HG03196 (cell line): ENCODE data around the gene NCBP1.

Source experiments
- ATAC-seq: cut with Tn5 transposase; IDR thresholded peaks from one replicate; pipeline ENCODE4 v1.9.1; 2021; ENCODE audit not compliant: unreplicated experiment

NCBP1 gene

GRCh38 chr9:97625620-97626019 lies 8.0 kb upstream of the NCBP1 start:
- ATAC-seq, result no peak

- no peak for ATAC-seq
These were observed 6.0 kb upstream of the NCBP1 start for GRCh38 chr9:97627624-97628023.

- ATAC-seq, result no peak
These were observed 5.0 kb upstream of the NCBP1 start for GRCh38 chr9:97628668-97629067.

- no peak for ATAC-seq
These were observed 4.5 kb upstream of the NCBP1 start for GRCh38 chr9:97629156-97629555.

- ATAC-seq, result no peak
These were observed 3.0 kb upstream of the NCBP1 start for GRCh38 chr9:97630591-97630990.

GRCh38 chr9:97632248-97632984 lies 1.2 kb upstream of the NCBP1 start:
- ATAC-seq, result peak; percentile 5

GRCh38 chr9:97633859-97634490 lies 354 bp downstream of the NCBP1 start:
- no peak for ATAC-seq

GRCh38 chr9:97635026-97635425 lies 1.4 kb downstream of the NCBP1 start:
- no peak for ATAC-seq

GRCh38 chr9:97636903-97637302 lies 3.3 kb downstream of the NCBP1 start:
- no peak for ATAC-seq

GRCh38 chr9:97638666-97639065 lies 5.0 kb downstream of the NCBP1 start:
- no peak for ATAC-seq

GRCh38 chr9:97640325-97640724 lies 6.7 kb downstream of the NCBP1 start:
- ATAC-seq, result no peak

- no peak for ATAC-seq
These were observed 12.1 kb downstream of the NCBP1 start for GRCh38 chr9:97645720-97646119.

GRCh38 chr9:97647996-97648395 lies 14.4 kb downstream of the NCBP1 start:
- no peak for ATAC-seq

GRCh38 chr9:97651646-97652045 lies 18.0 kb downstream of the NCBP1 start:
- ATAC-seq, result no peak

GRCh38 chr9:97658707-97659106 lies 25.1 kb downstream of the NCBP1 start:
- no peak for ATAC-seq

- no peak for ATAC-seq
These were observed 26.1 kb downstream of the NCBP1 start for GRCh38 chr9:97659771-97660170.

- no peak for ATAC-seq
These were observed 26.7 kb downstream of the NCBP1 start for GRCh38 chr9:97660340-97660739.

- ATAC-seq, result no peak
These were observed 27.2 kb downstream of the NCBP1 start for GRCh38 chr9:97660847-97661246.

- no peak for ATAC-seq
These were observed 32.1 kb downstream of the NCBP1 start for GRCh38 chr9:97665742-97666141.

- no peak for ATAC-seq
These were observed 33.5 kb downstream of the NCBP1 start for GRCh38 chr9:97666907-97667686.

- ATAC-seq, result no peak
These were observed 34.9 kb downstream of the NCBP1 start for GRCh38 chr9:97668485-97668884.

GRCh38 chr9:97670586-97670985 lies 37.0 kb downstream of the NCBP1 start:
- ATAC-seq, result no peak
